ENCODE data around the gene HEMK1.

Gene HEMK1

GRCh38 chr3:50630394-50630793 is 61.1 kb downstream of the HEMK1 start:
- in situ Hi-C loops (cut with MboI; ENCODE audit: low pct_unique_long_range_greater_than_20kb, low sequenced_read_pairs, unreplicated experiment), result no loop called here
- TF ChIP-seq CTCF (IDR thresholded peaks at IDR 0.05; ENCODE audit: extremely low read depth, insufficient read depth, missing control alignments), result no peak

GRCh38 chr3:50630877-50631276 is 61.6 kb downstream of the HEMK1 start:
- TF ChIP-seq CTCF (IDR thresholded peaks at IDR 0.05; ENCODE audit: extremely low read depth, insufficient read depth, missing control alignments), result no peak
- in situ Hi-C loops (cut with MboI; ENCODE audit: low pct_unique_long_range_greater_than_20kb, low sequenced_read_pairs, unreplicated experiment), result no loop called here
- DNase-seq (ENCODE audit: low spot score), result no peak

More at GRCh38 chr3:50630394-50630793, 61.1 kb downstream of the HEMK1 start:
- no peak for DNase-seq (ENCODE audit: low spot score)

- DNase-seq (ENCODE audit: low spot score), result no peak
- in situ Hi-C loops (cut with MboI; ENCODE audit: low pct_unique_long_range_greater_than_20kb, low sequenced_read_pairs, unreplicated experiment), result no loop called here
- peak; percentile 3 for TF ChIP-seq CTCF (IDR thresholded peaks at IDR 0.05; ENCODE audit: extremely low read depth, insufficient read depth, missing control alignments)
These were observed 63.1 kb downstream of the HEMK1 start for GRCh38 chr3:50632450-50632849.

GRCh38 chr3:50633230-50633790 is 64.0 kb downstream of the HEMK1 start:
- no peak for TF ChIP-seq CTCF (IDR thresholded peaks at IDR 0.05; ENCODE audit: extremely low read depth, insufficient read depth, missing control alignments)
- in situ Hi-C loops (cut with MboI; ENCODE audit: low pct_unique_long_range_greater_than_20kb, low sequenced_read_pairs, unreplicated experiment), result no loop called here

GRCh38 chr3:50635066-50635465 is 65.7 kb downstream of the HEMK1 start:
- no peak for TF ChIP-seq CTCF (IDR thresholded peaks at IDR 0.05; ENCODE audit: extremely low read depth, insufficient read depth, missing control alignments)
- in situ Hi-C loops (cut with MboI; ENCODE audit: low pct_unique_long_range_greater_than_20kb, low sequenced_read_pairs, unreplicated experiment), result no loop called here
- no peak for DNase-seq (ENCODE audit: low spot score)

More at GRCh38 chr3:50633230-50633790, 64.0 kb downstream of the HEMK1 start:
- no peak for DNase-seq (ENCODE audit: low spot score)

- DNase-seq (ENCODE audit: low spot score), result no peak
- no peak for TF ChIP-seq CTCF (IDR thresholded peaks at IDR 0.05; ENCODE audit: extremely low read depth, insufficient read depth, missing control alignments)
- in situ Hi-C loops (cut with MboI; ENCODE audit: low pct_unique_long_range_greater_than_20kb, low sequenced_read_pairs, unreplicated experiment), result no loop called here
These were observed 67.7 kb downstream of the HEMK1 start for GRCh38 chr3:50637011-50637410.
